ENCODE data around the gene APBA1. TPM values are rescaled to one million over a fixed set of nuclear protein-coding genes. Genes with fewer than 3 reads are reported as not detected.

The APBA1 gene
- total RNA-seq, 1 experiment from 2014 or later = 1.8 TPM

- TF ChIP-seq CTCF (conservative IDR thresholded peaks at IDR 0.05) = no peak
- Mint-ChIP-seq H3K4me1 (no peaks in the 10 kb centered on the region), H3K4me3 (no peak overlapping the region), H3K27me3 (ENCODE audit: low read depth) (peaks cover 7% of the 10 kb centered on the region; the same call in 1 of the 2 replicates), H3K9me3 (no peaks in the 10 kb centered on the region; a peak in 1 of 5 replicates), H3K36me3 (ENCODE audit: insufficient read depth in 1 of 3, low read depth in 3 of 3) (no peaks in the 10 kb centered on the region), H3K27ac (no peak overlapping the region)
- Histone ChIP-seq H2BK5ac (ENCODE audit: insufficient read length, low read length) (no peak overlapping the region), H3K79me2 (ENCODE audit: insufficient read depth, low read length) (no peaks in the 10 kb centered on the region), H3K79me1 (ENCODE audit: insufficient read depth, low read depth, low read length, poor library complexity, severe bottlenecking) (no peaks in the 10 kb centered on the region), H4K5ac (ENCODE audit: insufficient read length, low read depth, low read length) (no peak overlapping the region), H4K91ac (ENCODE audit: insufficient read length, low read depth, low read length) (no peak overlapping the region), H2BK12ac (ENCODE audit: insufficient read length, low read depth, low read length) (no peak overlapping the region), H3K56ac (ENCODE audit: insufficient read length, low read depth, low read length) (no peak overlapping the region), H3K14ac (ENCODE audit: insufficient read depth, low read length) (no peak overlapping the region), H3K27me3 (ENCODE audit: insufficient read depth, low read length) (no peaks in the 10 kb centered on the region), H2BK120ac (ENCODE audit: low read depth, low read length, poor library complexity, severe bottlenecking) (no peak overlapping the region), H3K18ac (ENCODE audit: insufficient read length, low read depth, low read length) (no peak overlapping the region), H3T11ph (ENCODE audit: low read length) (no peak overlapping the region), H4K20me1 (ENCODE audit: control insufficient read depth, insufficient read depth, insufficient read length) (no peaks in the 10 kb centered on the region), H3K23ac (ENCODE audit: insufficient read length, low read depth, low read length) (no peak overlapping the region), H3K27ac (ENCODE audit: insufficient read length, low read depth, low read length) (no peak overlapping the region), H3K4me1 (ENCODE audit: insufficient read depth, low read length) (no peaks in the 10 kb centered on the region), H3K4me2 (ENCODE audit: insufficient read depth, insufficient read length, low read length) (no peak overlapping the region), H3K23me2 (ENCODE audit: insufficient read length, low read depth, low read length, poor library complexity, severe bottlenecking) (no peaks in the 10 kb centered on the region), H3K9me3 (ENCODE audit: control insufficient read depth, low read depth, low read length) (no peaks in the 10 kb centered on the region), H2BK15ac (ENCODE audit: low read depth, low read length) (no peak overlapping the region), H3K4ac (ENCODE audit: low read depth, low read length) (no peak overlapping the region), H2AK5ac (ENCODE audit: insufficient read length, low read length) (no peak overlapping the region), H3K9ac (ENCODE audit: extremely low read depth, insufficient read length, low read length) (no peak overlapping the region), H2AFZ (ENCODE audit: low read length) (no peak overlapping the region), H4K8ac (replicated peaks; ENCODE audit: insufficient read length, low read depth, low read length) (no peak overlapping the region), H2BK20ac (ENCODE audit: low read depth, low read length, poor library complexity, severe bottlenecking) (no peak overlapping the region)
- no CpG with 5 or more reads among the region's 1 CpG for WGBS (ENCODE audit: extremely low coverage, insufficient read length, low lambda C conversion rate)
- DNase-seq = no peak
These were observed 144.7 kb downstream of the APBA1 start for GRCh38 chr9:69527454-69527853.

Measured in H9 (cell line).